ENCODE data around the gene GBA3. TPM values are rescaled to one million over a fixed set of nuclear protein-coding genes. Genes with fewer than 3 reads are reported as not detected.

GBA3 gene
- total RNA-seq, 2 donors from 2014 or later: 0.26 TPM; not detected in 1

- DNase-seq (no peak), ATAC-seq (no peak)
- Histone ChIP-seq H3K4me3 (no peak overlapping the region), H3K27me3 (no peaks in the 10 kb centered on the region), H3K36me3 (replicated peaks in 1 of 2; ENCODE audit: insufficient read depth in 1 of 2, low read depth in 2 of 2) (no peaks in the 10 kb centered on the region), H3K4me1 (no peaks in the 10 kb centered on the region), H3K9me3 (no peaks in the 10 kb centered on the region), H3K27ac (no peak overlapping the region)
- TF ChIP-seq POLR2A (IDR thresholded peaks at IDR 0.05): no peak
- no peak for TF ChIP-seq CTCF (IDR thresholded peaks at IDR 0.05)
- 88 to 96% methylated on average over 1 of the region's 1 CpG for WGBS, 2 donors
- intact Hi-C loops (cut with DNase I): no loop called here
These were observed 16.7 kb upstream of the GBA3 start for GRCh38 chr4:22676063-22676462.

- H3K27me3 ChIP-seq: no peaks in the 10 kb centered on the region
- ATAC-seq: no peak
These were observed 15.0 kb upstream of the GBA3 start for GRCh38 chr4:22677780-22678179.

DNA sequence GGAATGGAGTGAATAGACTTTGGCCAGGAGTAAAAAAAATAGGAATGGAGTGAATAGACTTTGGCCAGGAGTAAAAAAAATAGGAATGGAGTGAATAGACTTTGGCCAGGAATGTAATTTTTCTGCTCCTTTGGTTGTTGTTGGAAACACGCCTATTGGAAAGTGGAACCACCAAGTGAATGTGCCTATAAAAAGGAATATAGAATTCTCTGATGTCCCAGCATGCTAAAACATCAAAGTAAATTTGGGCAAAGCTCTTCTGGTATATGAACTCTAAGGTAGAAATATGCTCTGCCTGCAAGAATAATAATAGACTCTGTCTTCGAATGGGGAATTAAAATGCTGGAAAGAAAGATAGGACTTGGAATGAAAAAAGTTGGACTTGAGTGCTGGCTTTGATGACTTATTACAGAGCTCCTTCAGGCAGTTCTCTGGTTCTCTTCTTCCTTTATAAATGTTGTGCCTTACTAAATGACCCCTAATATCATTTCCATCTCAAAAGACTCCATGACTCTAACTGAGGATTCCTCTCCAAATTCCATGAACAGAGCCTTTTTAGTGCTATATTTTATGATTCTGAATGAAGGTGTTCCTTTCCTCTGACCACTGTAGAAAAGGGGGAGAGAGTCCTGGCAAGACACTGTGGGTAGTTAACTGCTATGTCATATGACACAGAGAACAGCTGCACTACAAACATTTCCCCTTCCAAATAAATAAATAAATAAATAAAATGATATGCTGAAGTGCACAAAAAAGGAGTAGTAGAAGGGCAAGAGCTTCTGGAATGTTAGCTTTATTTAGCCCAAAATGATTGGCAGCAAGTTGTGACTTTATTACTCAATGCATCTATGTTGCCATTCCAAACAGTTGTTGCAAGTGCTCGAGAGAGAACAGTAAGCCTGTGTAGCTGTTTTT is 13.5 kb upstream of the GBA3 start:
- no peak for TF ChIP-seq CTCF (IDR thresholded peaks at IDR 0.05)
- TF ChIP-seq POLR2A (IDR thresholded peaks at IDR 0.05): no peak
- no peaks in the 10 kb centered on the region for H3K9me3 ChIP-seq
- H3K27me3 ChIP-seq: no peaks in the 10 kb centered on the region
- ATAC-seq (no peak), DNase-seq (no peak)
- H3K4me3 ChIP-seq: no peak overlapping the region
- H3K4me1 ChIP-seq: no peaks in the 10 kb centered on the region
- intact Hi-C loops (cut with DNase I): no loop called here
- no peak overlapping the region for H3K27ac ChIP-seq
- 61 to 69% methylated on average over 3 of the region's 3 CpGs for WGBS, 2 donors
- H3K36me3 ChIP-seq (replicated peaks in 1 of 2; ENCODE audit: insufficient read depth in 1 of 2, low read depth in 2 of 2): no peaks in the 10 kb centered on the region

More at GRCh38 chr4:22677780-22678179, 15.0 kb upstream of the GBA3 start:
- TF ChIP-seq POLR2A (IDR thresholded peaks at IDR 0.05) (no peak), CTCF (IDR thresholded peaks at IDR 0.05) (no peak)
- no peak for DNase-seq
- H3K4me1 ChIP-seq: no peaks in the 10 kb centered on the region
- H3K27ac ChIP-seq: no peak overlapping the region
- H3K9me3 ChIP-seq: no peaks in the 10 kb centered on the region
- 55 to 56% methylated on average over 1 of the region's 1 CpG for WGBS, 2 donors
- intact Hi-C loops (cut with DNase I): no loop called here
- no peak overlapping the region for H3K4me3 ChIP-seq
- H3K36me3 ChIP-seq (replicated peaks in 1 of 2; ENCODE audit: insufficient read depth in 1 of 2, low read depth in 2 of 2): no peaks in the 10 kb centered on the region

GRCh38 chr4:22680065-22680642 is 12.6 kb upstream of the GBA3 start:
- Histone ChIP-seq H3K27me3 (no peaks in the 10 kb centered on the region), H3K27ac (no peak overlapping the region), H3K36me3 (replicated peaks in 1 of 2; ENCODE audit: insufficient read depth in 1 of 2, low read depth in 2 of 2) (no peaks in the 10 kb centered on the region), H3K9me3 (no peaks in the 10 kb centered on the region), H3K4me1 (no peaks in the 10 kb centered on the region), H3K4me3 (no peak overlapping the region)
- no peak for DNase-seq
- ATAC-seq: no peak
- 49 to 50% methylated on average over 4 of the region's 4 CpGs for WGBS, 2 donors
- intact Hi-C loops (cut with DNase I): loop anchor here (10.0 kb wide), 1 partner anchor 895 kb away; no protein-coding TSS in a partner anchor
- TF ChIP-seq POLR2A (IDR thresholded peaks at IDR 0.05) (no peak), CTCF (IDR thresholded peaks at IDR 0.05) (no peak)

Measured in body of pancreas (tissue), 4 donors.